GM12873 (cell line): ENCODE data around the gene IQSEC2.

Source experiments
- TF ChIP-seq, protein P1 (sequence below): IDR thresholded peaks from 2 replicates; pipeline ENCODE4 v1.5.1; 2012; ENCODE audit warnings: low read depth, mild to moderate bottlenecking, moderate library complexity, low read length, control low read depth; ENCODE audit not compliant: insufficient read depth; ENCODE audit errors: missing control alignments

Gene IQSEC2

DNA sequence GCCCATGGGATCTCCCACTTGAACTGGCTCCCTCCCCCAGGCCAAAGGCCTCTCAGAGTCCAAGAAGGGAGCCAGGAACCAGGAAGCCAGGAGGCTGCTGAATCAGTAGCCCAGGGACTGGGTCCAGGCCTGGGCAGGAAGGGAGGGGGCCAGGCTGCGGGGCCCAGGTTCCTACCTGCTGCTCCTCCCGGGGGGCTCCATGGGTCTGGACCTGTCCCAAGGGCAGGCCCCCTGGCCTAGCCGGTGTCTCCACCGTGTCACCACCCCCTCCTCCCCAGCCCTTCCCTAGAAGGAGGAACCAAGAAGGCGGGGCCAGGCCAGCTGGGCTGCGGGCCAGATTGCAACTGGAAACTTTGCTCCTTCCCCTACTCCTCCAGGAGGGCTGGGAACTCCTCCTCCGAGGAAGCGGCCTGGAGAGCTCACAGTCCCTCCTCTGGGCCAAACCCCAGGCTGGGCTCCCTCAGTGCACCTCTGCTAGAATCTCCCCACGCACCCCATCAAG lies at the start of gene IQSEC2:
Gene IQSEC2, minus strand, starts transcription at position 264 of the 502 bp plus-strand sequence.
- TF ChIP-seq, protein P1, sequence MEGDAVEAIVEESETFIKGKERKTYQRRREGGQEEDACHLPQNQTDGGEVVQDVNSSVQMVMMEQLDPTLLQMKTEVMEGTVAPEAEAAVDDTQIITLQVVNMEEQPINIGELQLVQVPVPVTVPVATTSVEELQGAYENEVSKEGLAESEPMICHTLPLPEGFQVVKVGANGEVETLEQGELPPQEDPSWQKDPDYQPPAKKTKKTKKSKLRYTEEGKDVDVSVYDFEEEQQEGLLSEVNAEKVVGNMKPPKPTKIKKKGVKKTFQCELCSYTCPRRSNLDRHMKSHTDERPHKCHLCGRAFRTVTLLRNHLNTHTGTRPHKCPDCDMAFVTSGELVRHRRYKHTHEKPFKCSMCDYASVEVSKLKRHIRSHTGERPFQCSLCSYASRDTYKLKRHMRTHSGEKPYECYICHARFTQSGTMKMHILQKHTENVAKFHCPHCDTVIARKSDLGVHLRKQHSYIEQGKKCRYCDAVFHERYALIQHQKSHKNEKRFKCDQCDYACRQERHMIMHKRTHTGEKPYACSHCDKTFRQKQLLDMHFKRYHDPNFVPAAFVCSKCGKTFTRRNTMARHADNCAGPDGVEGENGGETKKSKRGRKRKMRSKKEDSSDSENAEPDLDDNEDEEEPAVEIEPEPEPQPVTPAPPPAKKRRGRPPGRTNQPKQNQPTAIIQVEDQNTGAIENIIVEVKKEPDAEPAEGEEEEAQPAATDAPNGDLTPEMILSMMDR: no peak

DNA sequence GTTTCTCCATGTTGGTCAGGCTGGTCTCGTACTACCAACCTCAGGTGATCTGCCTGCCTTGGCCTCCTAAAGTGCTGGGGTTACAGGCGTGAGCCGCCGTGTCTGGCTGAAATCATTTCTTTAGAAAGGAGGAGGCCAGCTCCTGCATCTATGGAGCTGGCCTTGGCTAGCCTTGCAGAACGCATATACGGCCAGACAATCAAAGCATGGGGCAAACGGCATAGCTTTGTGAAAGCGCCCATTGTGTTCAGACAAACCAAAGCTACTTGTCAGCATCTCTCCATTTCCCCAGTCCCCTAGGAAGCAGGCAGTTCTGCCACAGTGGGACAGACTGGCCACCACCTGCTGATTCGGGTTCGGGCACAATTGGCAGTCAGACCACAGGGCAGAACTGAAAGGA lies 48.9 kb upstream of the IQSEC2 start:
- TF ChIP-seq, protein P1: no peak

DNA sequence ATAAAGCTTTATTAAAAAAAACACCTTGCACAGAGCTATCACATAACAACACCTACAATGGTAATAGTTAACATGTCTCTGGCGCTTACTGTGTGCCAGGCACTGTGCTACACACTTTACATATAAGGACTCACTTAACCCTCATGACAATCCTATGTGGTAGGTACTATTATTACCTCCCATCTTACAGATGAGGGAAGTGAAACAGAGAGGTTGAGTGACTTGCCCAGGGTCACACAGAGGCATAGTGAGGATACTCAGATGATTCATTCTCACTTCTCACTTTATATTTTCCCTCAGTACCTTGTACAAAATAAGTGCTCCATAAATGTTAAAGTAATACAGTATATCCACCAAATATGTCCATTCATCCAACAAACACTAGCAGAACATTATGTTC lies 43.4 kb upstream of the IQSEC2 start:
- TF ChIP-seq, protein P1: no peak

DNA sequence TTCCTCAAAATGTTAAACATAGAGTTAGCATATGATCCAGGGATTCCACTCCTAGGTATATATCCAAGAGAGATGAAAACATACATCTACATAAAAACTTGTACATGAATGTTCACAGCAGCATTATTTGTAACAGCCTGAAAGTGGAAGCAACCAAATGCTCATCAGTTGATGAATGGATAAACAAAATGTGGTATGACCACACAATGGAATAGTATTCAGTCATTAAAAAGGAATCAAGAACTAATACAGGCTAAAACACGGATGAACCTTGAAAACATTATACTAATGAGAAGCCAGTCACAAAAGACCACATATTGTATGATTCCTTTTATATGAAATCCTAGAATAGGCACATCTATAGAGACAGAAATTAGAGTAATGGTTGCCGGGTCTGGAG lies 42.7 kb upstream of the IQSEC2 start:
- TF ChIP-seq, protein P1: no peak

DNA sequence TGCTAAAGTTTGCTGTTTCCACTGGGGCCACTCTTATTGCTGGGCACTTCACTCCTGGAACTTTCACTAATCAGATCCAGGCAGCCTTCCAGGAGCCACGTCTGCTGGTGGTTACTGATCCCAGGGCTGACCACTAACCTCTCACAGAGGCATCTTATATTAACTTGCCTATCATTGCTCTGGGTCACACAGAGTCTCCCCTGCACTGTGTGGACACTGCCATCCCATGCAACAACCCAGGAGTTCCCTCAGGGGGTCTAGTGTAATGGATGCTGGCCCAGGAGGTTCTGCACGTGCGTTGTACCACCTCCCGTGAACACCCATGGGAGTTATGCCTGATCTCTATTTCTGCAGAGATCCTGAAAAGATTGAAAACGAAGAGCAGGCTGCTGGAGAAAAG lies 41.8 kb upstream of the IQSEC2 start:
- TF ChIP-seq, protein P1: no peak

DNA sequence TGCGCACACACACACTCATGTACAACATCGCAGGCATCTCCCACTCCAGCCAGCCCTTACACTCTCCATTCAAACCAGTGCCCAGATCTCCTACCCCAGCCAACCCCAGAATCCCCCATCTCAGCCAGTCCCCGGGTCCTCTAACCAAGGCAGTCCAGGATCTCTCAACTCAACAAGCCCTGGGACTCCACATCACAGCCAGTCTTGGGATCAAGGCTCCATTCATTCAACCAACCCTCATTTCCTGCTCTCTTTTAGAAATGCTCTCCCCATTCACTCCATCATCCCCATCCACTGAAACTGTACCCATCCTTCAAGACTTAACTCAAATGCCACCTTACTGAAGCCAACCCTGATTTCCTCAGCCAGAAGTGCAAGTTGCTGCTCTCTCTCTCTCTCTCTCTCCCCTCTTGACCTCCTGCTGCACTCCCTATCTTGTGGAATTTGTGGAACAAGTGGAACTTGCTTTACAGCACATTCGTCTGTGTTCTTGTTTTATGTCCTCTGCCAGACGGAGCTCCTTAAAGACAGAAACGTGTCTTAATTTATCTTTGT lies 40.6 kb upstream of the IQSEC2 start:
- TF ChIP-seq, protein P1: no peak

DNA sequence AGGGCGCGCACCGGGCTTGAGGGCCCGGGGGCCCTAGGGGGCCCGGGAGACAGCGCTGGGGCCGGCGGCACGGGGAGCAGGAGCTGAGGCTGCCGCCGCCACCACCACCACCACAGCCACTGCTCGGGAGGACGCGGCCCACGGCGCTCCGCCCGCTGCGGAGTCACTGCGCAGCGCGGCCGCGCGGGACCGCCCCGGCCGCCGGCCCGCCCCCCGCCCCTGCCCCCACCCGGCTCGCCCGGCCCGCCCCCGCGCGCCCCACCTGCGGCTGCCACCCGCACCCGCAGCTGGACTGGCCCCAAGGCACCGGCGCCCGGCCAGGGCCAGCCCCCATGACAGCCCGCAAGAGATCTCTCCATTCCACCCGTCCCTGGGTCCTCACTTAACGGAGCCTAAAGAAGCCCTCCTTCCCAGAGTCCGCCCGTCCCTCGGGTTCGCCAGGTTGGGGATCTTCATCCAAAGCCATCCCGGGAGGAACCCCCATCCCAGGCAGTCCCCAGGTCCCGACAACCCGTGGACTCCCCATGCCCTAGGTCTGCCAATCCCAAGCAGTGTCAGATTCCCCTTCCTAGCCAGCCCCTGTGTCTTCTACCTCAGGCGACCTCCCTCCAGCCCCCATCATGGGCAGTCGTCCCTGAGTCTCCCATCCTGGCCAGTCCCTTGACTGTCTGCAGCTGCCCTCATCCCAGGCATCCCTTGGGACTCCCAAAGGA lies 40.0 kb upstream of the IQSEC2 start:
- TF ChIP-seq, protein P1: no peak
